COLO829 (cell line): Measurements from ENCODE around the gene SLC6A19.

ENCODE experiments used
- DNase-seq: peaks from one replicate; pipeline ENCODE4 v3.0.0; 2012; ENCODE audit warnings: low spot score

Gene SLC6A19

DNA sequence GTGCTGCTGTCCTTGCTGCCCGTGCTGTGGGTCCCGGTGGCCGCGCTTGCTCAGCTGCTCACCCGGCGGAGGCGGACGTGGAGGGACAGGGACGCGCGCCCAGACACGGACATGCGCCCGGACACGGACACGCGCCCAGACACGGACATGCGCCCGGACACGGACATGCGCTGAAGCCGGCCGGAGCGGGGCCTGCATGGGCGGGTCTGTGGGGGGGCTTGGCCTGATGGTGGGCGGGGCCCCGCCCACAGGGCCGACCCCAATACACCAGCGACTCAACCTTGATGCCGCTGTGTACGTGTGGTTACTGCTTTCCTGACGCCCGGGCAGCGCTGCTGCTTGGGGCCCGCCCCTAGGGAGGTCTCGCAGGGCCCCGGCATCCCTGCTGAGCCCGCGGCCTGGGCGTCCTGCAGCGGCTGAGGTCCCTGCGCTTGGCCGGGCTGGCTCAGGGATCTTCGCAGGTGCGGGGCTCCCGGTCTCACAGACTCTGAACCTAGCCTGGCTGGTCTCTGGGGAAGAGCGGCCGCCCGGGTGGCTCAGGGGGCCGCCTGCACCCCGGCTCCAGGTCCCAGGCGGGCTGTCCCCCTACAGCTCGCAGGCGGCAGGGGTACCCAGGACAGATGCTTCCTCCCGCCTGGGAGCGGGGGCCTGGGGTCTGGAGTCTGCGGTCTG is 44.6 kb downstream of the SLC6A19 start:
- DNase-seq = no peak

DNA sequence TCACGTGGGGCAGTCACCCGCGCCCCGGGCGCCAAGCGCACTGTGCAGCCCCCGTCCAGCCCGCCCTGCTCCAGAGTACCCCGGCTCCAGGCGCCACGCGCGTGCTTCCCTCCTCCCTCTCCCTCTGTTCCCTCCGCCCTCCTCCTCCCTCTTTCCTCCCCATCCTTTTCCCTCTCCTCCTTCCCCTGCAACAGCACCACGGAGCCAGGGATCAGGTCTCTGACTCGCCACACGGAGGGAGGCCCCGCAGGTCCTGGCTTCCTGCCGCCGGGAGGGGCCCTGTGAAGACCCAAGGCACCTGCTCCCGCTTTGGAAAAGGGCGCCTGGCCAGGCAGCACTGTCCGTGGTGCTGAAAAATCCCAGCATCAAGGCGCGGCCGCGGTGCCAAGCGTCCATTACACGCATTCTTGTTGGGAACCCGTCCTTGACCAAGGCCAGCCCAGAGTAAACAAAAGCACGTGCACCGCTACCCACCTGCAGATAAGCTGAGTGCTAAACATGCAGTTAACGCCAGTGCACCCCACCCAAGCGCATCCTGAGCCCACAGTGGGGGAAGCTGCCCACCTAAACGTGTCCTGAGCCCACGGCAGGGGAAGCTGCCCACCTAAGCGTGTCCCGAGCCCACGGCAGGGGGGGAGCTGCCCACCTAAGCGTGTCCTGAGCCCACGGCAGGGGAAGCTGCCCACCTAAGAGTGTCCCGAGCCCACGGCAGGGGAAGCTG is 45.5 kb downstream of the SLC6A19 start:
- DNase-seq = peak; percentile 3

DNA sequence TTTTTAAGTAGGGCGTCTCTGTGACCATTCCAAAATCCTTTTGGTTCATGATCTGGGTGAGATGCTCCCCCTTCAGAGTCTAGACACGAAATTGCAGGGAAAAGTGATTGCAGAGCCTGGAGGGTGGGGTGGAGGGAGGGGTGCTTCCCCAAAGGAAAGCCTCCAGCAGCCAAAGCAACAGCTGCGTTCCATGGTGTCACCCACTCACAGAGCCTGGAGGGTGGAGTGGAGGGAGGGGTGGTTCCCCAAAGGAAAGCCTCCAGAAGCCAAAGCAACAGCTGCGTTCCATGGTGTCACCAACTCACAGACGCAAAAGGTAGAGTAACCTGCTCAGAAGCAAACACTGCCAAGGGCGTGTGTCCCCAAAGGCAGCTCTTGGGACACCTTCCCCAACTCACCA is 46.4 kb downstream of the SLC6A19 start:
- no peak for DNase-seq

- DNase-seq = no peak
These were observed 48.2 kb downstream of the SLC6A19 start for GRCh38 chr5:1249366-1250280.

DNA sequence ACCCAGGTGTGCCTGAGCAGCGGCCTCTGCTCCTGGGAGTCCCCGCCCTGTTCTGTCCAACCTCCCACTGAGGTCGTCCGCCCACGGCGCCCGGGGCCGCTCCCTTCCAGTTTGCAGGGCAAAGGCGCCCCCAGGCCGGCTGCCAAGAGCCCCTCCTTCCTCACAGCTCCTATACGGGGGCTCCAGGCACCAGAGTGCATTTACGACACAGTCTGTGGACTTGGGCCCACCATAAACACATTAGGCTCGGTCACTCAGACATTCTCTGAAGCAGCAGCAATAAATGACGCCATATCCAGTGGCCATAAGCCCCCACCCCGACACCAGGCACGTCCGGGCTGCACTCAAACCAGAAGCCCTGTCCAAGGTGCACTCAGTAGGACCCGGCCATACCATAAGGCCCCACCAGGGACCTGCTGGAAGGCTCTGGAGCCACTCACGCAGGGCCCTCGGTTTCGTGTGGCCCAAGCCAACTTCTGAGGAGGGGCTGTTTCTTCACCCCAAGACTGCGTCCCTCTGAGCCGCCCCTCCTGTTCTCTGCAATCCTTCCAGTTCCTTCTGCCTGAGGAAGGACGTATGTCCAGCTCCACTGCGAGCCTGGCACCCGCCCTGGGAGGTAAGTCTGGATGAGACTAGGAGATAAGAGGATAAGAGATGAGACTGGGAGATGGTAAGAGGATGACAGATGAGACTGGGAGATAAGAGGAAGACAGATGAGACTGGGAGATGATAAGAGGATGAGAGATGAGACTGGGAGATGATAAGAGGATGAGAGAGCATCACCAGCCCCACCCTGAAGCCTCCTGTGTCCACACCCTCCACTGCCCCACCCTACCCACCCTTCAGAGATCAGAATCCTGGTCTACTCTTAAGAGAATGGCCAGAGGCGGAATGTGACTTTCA is 50.5 kb downstream of the SLC6A19 start:
- DNase-seq = no peak

- no peak for DNase-seq
These were observed 51.3 kb downstream of the SLC6A19 start for GRCh38 chr5:1252681-1253080.

- DNase-seq = no peak
These were observed 52.2 kb downstream of the SLC6A19 start for GRCh38 chr5:1253456-1254105.

- DNase-seq = no peak
These were observed 52.8 kb downstream of the SLC6A19 start for GRCh38 chr5:1254196-1254595.

GRCh38 chr5:1255081-1255561 is 53.7 kb downstream of the SLC6A19 start:
- DNase-seq = no peak

DNA sequence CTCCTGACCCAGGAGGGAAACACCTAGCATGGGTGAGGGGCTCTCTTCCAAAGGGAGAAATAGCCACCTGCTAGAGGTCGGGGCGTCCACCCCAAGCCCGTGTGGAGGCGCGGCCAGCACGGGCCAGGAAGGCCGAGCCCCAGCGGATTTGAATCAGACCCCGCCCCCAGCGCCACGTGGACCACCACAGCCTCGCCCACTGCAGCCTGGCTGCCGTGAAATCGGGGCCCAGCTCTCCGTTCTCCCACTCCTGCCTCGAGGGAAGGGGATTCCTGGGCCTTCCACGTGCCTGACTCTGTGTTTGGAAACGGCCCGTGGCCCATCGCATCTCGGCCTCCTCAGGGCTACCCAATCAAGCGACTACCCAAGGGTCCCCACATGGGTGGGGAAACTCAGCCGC is 55.4 kb downstream of the SLC6A19 start:
- DNase-seq = no peak

- DNase-seq = no peak
These were observed 56.0 kb downstream of the SLC6A19 start for GRCh38 chr5:1257363-1257762.

DNA sequence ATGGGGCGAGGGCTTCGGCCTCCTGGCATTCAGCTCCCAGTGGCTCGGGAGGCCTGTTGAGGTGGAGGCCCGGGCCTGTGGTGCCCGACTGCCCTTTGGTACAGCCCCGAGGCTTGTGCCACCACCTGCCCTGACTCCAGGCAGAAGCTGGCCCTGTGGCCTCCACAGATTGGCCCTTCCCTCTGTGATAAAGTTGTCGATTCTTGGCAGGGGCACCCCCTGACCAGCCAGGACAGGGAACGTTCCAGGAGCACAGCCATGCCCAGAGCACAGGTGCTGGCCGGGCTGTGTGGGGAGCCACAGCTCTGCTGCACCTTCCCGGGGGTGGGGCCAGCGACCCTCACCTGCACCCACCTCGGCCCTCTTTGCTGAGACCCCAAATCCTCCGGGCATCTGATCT is 56.4 kb downstream of the SLC6A19 start:
- DNase-seq = no peak

DNA sequence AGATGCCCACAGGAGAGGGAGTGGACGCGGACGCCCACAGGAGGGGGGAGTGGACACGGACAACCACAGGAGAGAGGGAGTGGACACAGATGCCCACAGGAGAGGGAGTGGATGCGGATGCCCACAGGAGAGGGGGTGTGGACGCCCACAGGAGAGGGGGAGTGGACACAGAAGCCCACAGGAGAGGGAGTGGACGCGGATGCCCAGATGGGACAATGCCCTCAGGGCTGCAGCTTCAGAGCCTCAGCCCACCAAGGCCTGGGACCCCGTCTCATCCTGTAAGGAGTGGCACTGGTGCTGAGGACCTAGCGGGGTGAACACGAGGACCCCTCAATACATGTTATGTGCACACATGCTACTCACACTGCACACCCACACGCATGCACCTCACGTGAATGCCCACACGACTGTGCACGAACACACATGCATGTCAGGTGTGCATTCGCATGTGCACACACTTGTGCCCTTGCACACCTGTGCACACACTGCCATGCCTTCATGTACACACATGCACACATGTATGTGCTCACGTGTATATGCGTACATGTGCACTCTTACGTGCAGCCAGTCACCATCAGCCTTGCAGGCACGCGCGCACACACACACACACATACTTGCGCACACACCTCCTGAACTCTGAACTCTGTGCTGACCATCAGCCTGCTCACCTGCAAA is 58.5 kb downstream of the SLC6A19 start:
- no peak for DNase-seq

GRCh38 chr5:1261643-1262042 is 60.2 kb downstream of the SLC6A19 start:
- no peak for DNase-seq

DNA sequence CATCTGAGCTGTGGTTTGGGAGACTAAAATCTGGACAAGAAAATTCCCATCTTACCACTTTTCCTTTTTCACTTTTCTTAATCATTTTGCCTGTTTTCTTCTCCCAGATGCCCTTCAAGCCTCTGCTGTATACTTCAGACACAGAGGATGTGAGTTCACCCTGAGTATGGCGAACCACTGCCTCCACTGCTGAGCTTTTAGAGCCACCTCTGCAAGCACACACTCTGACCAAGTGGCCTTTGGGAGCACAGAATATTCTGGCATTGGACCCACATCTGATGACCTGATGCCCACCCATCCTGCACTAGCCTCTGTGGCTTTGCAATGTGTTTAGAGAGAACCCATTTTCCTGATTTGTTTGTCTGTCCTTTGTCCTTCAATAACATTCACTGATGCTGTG is 61.0 kb downstream of the SLC6A19 start:
- no peak for DNase-seq

GRCh38 chr5:1264211-1264610 is 62.8 kb downstream of the SLC6A19 start:
- DNase-seq = no peak

- DNase-seq = no peak
These were observed 63.6 kb downstream of the SLC6A19 start for GRCh38 chr5:1265026-1265425.

GRCh38 chr5:1265461-1266455 is 64.4 kb downstream of the SLC6A19 start:
- DNase-seq = no peak

DNA sequence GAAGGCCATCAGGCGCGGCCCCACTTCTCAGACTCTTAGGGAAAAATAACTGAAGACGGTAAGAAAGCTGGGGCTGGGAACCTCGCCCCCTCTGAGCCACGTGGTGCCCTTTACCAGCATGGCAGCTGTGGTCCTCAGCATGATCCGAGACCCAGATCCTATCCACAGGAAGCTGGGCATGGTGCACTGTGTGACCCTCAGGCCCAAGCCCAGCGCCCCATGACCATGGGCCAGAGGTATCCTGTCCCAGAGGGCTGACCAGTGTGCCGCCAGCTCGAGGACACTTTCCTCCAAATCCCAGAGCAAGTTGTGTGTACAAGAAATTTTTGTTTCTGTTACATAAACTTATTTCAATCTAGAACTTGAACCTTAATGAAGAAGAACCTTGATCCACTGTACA is 65.4 kb downstream of the SLC6A19 start:
- DNase-seq = no peak
